Effector memory CD8-positive, alpha-beta T cell (primary cell): Measurements from ENCODE around the gene ARHGAP15.
A peak's percentile ranks its signal among the peaks of the same experiment; 100 is the strongest.

Experiments used
- ATAC-seq: fragments of 150-1000 bp; cut with Tn5 transposase; replicated peaks from 2 replicates; pipeline ENCODE4 v1.10.0; 2021; ENCODE audit warnings: mild to moderate bottlenecking, moderate library complexity
- DNase-seq, 3 experiments: peaks; one replicate each; pipeline ENCODE4 v3.0.0; 2021
- H3K27ac Mint-ChIP-seq, 2 donors: one replicate each; pipeline ENCODE4 v1.8.0; 2022; ENCODE audit warnings: mild to moderate bottlenecking in 2 of 2, mixed read lengths in 2 of 2, moderate library complexity in 2 of 2
- H3K27me3 Mint-ChIP-seq, 2 donors: one replicate each; pipeline ENCODE4 v1.8.0; 2022; ENCODE audit warnings: mixed read lengths in 2 of 2
- H3K36me3 Mint-ChIP-seq: one replicate; pipeline ENCODE4 v1.8.0; 2022; ENCODE audit warnings: mild to moderate bottlenecking, moderate library complexity, mixed read lengths; ENCODE audit not compliant: insufficient read depth
- H3K4me1 Mint-ChIP-seq, 2 donors: one replicate each; pipeline ENCODE4 v1.8.0; 2022; ENCODE audit warnings: low read depth in 2 of 2, mixed read lengths in 2 of 2
- H3K4me3 Mint-ChIP-seq, 2 donors: one replicate each; pipeline ENCODE4 v1.8.0; 2022; ENCODE audit warnings: mild to moderate bottlenecking in 2 of 2, mixed read lengths in 2 of 2, moderate library complexity in 2 of 2
- H3K9me3 Mint-ChIP-seq, 2 donors: one replicate each; pipeline ENCODE4 v1.8.0; 2022; ENCODE audit warnings: mixed read lengths in 2 of 2

Gene ARHGAP15

DNA sequence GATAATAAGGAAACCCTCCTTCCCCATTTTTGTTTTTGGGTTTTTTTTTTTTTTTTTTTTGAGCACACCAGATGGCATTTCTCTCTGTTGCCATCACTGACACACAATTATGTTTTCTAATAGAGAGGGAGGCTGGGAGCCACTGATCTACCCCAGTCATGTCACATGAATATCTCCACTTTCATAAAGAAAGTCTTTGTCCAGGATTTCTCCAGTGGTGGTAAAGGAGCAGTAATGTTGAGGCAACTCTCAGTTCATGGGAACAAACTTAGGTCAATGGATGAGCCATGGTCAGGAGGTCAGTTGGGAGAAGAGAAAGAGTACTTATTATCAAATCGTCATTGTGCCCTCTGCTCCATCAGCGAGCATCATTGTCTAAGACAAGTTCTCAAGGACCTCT is 603.7 kb downstream of the ARHGAP15 start:
- ATAC-seq: no peak
- DNase-seq: no peak
- H3K4me1 Mint-ChIP-seq: peaks cover 20 to 29% of the 10 kb centered on the region in 2 donors
- H3K36me3 Mint-ChIP-seq: peaks cover 24% of the 10 kb centered on the region
- no peak overlapping the region for H3K4me3 Mint-ChIP-seq
- peak overlapping the region in 1 of 2 donors; percentile 52 for H3K27ac Mint-ChIP-seq
- no peaks in the 10 kb centered on the region for H3K27me3 Mint-ChIP-seq
- H3K9me3 Mint-ChIP-seq: no peaks in the 10 kb centered on the region

DNA sequence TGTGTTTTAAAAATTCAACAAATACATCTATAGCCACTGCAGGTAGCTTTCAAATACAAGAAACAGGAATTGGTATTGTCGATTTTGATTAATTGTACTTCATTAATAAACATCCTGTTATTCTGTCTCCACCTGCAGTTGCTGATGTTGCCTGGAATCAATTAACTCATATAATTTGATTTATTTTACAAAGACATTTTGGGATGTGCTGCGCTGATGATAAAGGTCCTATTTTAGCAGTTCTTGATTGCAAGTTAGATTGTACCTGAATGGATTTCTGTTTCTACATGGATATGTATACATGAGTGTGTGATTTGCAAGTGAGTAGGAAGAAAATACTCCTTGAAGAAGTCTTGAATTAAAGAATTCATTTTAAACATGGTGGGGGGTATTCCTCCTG is 605.3 kb downstream of the ARHGAP15 start:
- H3K36me3 Mint-ChIP-seq: peaks cover 32% of the 10 kb centered on the region

DNA sequence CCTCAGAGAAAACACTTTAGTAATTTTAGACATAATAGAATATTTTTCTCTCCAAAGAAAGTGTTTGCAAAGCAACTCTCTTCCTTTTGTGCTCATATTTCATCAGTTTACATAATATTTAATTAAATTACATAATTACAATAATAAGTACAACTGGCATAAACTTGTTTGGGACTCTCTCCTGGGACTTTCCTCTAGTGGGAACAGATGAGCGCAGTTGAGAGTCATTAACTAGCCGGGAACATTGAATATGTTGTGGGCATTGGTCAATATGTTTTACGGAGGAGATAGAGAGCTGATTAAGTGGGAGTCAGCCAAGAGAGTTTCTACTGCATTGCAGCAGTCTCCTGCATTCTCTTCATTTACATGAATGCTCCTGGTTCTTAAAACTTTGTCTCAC is 607.7 kb downstream of the ARHGAP15 start:
- ATAC-seq (no peak), DNase-seq (no peak)
- Mint-ChIP-seq H3K9me3 (no peaks in the 10 kb centered on the region), H3K4me3 (no peak overlapping the region), H3K4me1 (peaks cover 1 to 6% of the 10 kb centered on the region in 2 donors), H3K36me3 (peaks cover 31% of the 10 kb centered on the region), H3K27me3 (no peaks in the 10 kb centered on the region), H3K27ac (no peak overlapping the region)

More for the DNA sequence above, 605.3 kb downstream of the ARHGAP15 start:
- H3K27me3 Mint-ChIP-seq: no peaks in the 10 kb centered on the region
- H3K4me1 Mint-ChIP-seq: peaks cover 11 to 15% of the 10 kb centered on the region in 2 donors
- no peak for DNase-seq
- H3K4me3 Mint-ChIP-seq: no peak overlapping the region
- H3K27ac Mint-ChIP-seq: peak overlapping the region; percentile 31 to 74
- no peaks in the 10 kb centered on the region for H3K9me3 Mint-ChIP-seq
- ATAC-seq: no peak

DNA sequence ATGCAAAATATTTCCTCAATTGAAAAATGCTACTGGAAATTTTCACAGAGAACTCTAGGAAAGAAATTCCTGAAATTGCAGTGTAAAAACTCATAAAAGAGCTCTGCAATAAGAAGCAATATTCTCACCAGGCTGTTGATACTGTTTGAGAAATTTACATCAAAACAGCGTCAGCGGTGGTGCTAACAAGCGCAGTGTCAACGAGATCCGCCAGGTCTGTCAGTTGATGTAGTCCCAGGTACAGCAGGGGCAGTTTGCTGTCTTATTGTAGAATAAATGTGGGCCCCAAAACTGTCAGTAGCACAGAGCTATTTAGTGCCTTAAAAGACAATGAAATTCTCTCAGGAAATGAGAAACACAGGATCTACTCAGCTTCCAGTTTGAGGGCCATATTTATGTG is 611.2 kb downstream of the ARHGAP15 start:
- no peak for DNase-seq
- Mint-ChIP-seq H3K9me3 (no peaks in the 10 kb centered on the region), H3K27me3 (no peaks in the 10 kb centered on the region), H3K4me3 (no peak overlapping the region), H3K27ac (peak overlapping the region in 1 of 2 donors; percentile 65), H3K36me3 (peaks cover 26% of the 10 kb centered on the region), H3K4me1 (peaks cover 11 to 17% of the 10 kb centered on the region in 2 donors)
- ATAC-seq: no peak

DNA sequence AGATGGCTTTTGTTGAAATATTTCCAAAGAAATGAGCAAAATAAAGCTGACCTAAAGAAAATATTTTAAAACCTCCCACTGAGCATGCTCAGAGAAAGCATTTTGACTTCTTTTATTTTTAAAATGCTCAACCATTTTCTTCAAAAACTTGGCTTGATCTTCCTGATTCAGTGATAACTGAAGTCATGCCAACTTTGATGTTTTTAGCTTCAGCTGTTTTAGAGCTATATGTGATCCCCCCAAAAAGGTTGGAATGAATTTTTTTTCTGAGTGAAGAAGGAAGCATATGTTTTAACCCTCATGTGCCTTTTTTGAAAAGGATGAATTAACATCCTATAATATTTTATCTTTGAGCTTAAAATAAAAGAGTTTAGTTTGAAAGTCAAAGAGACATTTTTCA is 612.0 kb downstream of the ARHGAP15 start:
- no peaks in the 10 kb centered on the region for H3K9me3 Mint-ChIP-seq
- H3K36me3 Mint-ChIP-seq: peaks cover 26% of the 10 kb centered on the region
- peak overlapping the region in 1 of 2 donors; percentile 65 for H3K27ac Mint-ChIP-seq
- no peak overlapping the region for H3K4me3 Mint-ChIP-seq
- ATAC-seq: no peak
- peaks cover 11 to 20% of the 10 kb centered on the region in 2 donors for H3K4me1 Mint-ChIP-seq
- no peak for DNase-seq
- no peaks in the 10 kb centered on the region for H3K27me3 Mint-ChIP-seq

DNA sequence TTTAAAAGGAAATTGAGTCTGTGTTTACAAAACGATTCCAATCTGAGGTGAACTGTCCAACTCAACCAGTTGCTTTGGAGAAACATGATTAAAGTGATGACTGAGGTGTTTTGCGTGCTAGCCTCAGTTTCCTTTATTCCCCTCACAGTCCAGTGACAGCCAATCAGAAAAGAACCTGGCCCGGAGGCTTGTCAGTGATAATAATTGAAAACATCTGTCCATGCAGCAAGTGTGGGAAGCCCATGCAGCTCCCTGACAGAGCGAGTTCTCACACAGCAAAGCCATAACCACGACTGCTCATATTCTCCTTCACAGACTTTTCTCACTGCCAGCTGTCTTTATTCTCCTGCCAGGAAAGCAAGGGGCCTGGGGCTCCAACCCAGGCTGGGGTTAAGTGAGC is 613.4 kb downstream of the ARHGAP15 start:
- H3K27ac Mint-ChIP-seq: no peak overlapping the region

DNA sequence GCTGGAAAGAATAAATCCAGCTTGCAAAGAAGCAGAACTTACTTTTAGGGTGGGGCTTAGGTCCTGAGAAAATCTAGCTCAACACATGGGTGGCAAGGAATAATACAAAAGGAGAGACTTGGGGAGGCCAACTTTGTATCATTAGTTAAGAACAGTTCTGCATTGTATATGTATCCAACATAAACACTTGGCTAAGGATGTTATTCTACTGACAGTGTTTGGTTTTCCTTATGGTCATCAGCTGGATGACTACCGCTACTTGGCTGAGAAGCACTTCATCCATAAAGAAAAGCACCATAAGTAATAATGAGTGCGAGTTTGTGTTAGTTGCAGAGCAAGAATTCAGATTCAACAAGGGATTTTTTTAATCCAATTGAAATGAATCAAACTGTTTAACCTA is 614.9 kb downstream of the ARHGAP15 start:
- no peak for DNase-seq

More for the DNA sequence above, 613.4 kb downstream of the ARHGAP15 start:
- peaks cover 33% of the 10 kb centered on the region for H3K36me3 Mint-ChIP-seq
- no peaks in the 10 kb centered on the region for H3K9me3 Mint-ChIP-seq
- no peak overlapping the region for H3K4me3 Mint-ChIP-seq
- no peak for ATAC-seq
- H3K4me1 Mint-ChIP-seq: peaks cover 11 to 21% of the 10 kb centered on the region in 2 donors
- DNase-seq: no peak
- H3K27me3 Mint-ChIP-seq: no peaks in the 10 kb centered on the region

DNA sequence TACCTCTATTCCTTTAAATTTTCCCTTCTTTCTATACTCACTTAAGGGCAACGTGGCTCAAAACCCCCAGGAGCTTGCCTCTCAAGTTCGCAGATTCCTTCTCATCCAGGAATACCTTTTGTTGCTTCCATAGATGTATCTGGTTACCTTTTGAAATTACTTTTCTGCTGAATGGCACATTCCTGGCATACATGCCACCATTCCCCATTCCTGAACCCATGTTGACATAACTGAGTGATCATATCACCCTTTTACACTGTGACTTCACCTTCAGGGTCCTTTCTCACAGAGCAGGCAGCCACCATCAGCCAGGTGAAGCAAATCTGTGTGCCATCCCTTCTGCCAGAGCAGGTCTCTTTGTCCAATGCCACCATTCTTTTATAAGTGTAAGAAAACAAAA is 615.8 kb downstream of the ARHGAP15 start:
- no peak for DNase-seq
- Mint-ChIP-seq H3K4me3 (no peak overlapping the region), H3K4me1 (peaks cover 10 to 15% of the 10 kb centered on the region in 2 donors), H3K9me3 (no peaks in the 10 kb centered on the region), H3K36me3 (peaks cover 18% of the 10 kb centered on the region), H3K27me3 (no peaks in the 10 kb centered on the region), H3K27ac (peak overlapping the region in 1 of 2 donors; percentile 41)
- ATAC-seq: no peak

More for the DNA sequence above, 614.9 kb downstream of the ARHGAP15 start:
- Mint-ChIP-seq H3K27me3 (no peaks in the 10 kb centered on the region), H3K36me3 (peaks cover 19% of the 10 kb centered on the region), H3K4me1 (peaks cover 10 to 21% of the 10 kb centered on the region in 2 donors), H3K9me3 (no peaks in the 10 kb centered on the region), H3K27ac (peak overlapping the region in 1 of 2 donors; percentile 45), H3K4me3 (no peak overlapping the region)
- ATAC-seq: no peak

DNA sequence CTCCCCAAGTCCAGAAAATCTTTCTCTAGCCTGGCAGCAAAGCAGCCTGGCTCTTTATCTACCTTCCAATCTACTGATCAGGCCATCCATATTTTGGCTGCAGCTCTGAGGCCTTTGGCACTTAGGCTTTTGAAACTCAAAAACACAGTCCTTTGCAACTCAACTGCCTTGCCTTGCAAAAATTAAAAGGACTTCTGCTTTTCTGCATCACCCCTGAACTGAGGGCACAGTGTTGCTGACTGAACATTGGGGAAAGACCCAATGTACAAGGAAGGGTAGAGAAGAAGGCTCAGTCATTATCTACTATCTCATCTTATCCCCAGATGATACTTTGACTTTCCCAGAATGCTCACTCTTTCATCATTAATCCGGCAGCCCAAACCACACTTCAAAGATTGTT is 625.5 kb downstream of the ARHGAP15 start:
- Mint-ChIP-seq H3K36me3 (peaks cover 13% of the 10 kb centered on the region), H3K27ac (peak overlapping the region; percentile 6 to 41)

DNA sequence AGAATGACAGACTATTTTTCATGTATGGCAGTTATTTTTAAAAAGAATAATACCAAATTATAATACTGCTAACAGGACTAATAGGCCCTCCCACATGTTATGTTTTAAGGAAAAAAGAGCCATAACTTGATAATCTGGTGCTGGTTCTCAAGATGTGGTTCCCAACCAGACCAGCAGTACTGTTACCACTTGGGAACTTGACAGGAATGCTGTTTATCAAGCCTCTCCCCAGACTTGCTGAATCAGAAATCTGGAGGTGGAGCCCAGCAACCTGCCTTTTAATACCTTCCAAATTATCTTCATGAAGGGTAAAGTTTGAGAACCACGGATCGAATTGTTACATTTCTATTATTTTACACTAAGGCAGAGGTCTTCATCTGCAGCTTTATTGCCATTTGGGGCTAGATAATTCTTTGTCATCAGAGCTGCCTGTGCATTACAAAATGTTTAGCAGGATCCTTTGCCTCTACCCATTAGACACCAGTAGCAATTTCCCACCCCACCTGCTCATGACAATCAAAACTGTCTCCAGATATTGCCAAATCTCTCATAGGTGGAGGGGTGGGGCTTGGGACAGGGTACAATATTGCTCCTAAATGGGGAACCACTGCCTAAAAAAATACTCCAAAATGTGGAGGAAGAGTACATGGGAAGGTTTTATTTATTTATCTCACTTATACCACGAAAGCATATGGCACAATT is 629.6 kb downstream of the ARHGAP15 start:
- Mint-ChIP-seq H3K9me3 (no peaks in the 10 kb centered on the region), H3K27me3 (no peaks in the 10 kb centered on the region), H3K27ac (peak overlapping the region in 1 of 2 donors; percentile 22), H3K36me3 (peaks cover 4% of the 10 kb centered on the region), H3K4me1 (peaks cover 3 to 8% of the 10 kb centered on the region in 2 donors), H3K4me3 (no peak overlapping the region)
- no peak for DNase-seq
- ATAC-seq: no peak

More for the DNA sequence above, 625.5 kb downstream of the ARHGAP15 start:
- DNase-seq (no peak), ATAC-seq (no peak)
- no peak overlapping the region for H3K4me3 Mint-ChIP-seq
- H3K9me3 Mint-ChIP-seq: no peaks in the 10 kb centered on the region
- no peaks in the 10 kb centered on the region for H3K27me3 Mint-ChIP-seq
- H3K4me1 Mint-ChIP-seq: peaks cover 12 to 17% of the 10 kb centered on the region in 2 donors

DNA sequence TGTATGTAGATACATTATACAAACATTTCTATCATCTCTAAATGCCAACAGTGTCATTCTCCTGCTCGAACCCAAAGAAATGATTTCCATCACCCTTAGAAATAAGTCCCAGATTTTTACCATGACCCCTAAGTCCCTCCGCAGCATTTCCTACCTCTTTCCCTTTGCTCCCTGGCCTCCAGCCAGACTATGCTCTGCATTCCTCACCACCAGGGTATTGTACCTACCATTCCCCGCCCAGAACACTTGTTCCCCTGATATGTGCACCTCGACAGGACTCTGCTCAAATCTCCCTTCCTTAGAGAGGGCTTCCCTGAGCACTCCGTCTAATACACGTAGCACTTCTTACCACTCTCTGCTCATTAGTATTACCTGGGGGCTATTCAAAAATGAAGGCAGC is 630.2 kb downstream of the ARHGAP15 start:
- DNase-seq (no peak), ATAC-seq (no peak)
- Mint-ChIP-seq H3K4me3 (no peak overlapping the region), H3K9me3 (no peaks in the 10 kb centered on the region), H3K27ac (peak overlapping the region in 1 of 2 donors; percentile 7), H3K36me3 (peaks cover 4% of the 10 kb centered on the region), H3K4me1 (peaks cover 4 to 5% of the 10 kb centered on the region in 2 donors), H3K27me3 (no peaks in the 10 kb centered on the region)

DNA sequence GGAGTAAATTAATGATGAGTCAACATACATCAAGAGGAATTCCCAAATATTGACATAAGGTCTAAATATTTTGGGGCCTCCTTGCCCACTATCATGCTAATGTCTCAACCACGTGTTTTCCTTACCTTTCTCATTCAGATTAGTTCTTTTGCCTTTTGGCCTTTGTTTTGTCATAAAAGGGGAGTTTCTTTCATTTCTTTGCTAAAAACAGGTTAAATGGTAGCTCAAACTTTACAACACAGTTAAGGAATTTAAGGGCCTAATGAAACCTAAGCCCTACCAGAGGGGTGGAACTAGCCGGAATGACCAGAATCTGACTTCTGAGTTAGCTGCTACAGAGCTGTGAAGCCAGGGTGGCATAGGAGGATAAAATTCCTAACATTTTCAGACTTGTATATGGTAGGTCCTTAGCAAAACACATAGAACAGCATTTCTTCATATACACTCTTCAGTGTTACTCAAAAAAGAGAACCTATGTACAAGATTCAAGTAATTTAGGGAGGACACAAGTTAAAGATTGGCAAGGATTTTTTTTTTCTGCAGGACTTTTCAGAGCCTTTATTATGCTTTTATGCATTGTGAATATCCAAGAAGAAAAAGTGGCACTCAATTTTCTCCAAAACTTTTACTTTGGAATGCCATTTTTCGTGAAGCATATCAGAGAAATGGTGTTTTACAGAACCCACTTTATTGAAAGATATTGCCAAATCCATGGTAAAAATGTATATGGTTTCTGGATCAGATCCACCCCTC is 633.1 kb downstream of the ARHGAP15 start:
- Mint-ChIP-seq H3K4me1 (peaks cover 4 to 7% of the 10 kb centered on the region in 2 donors), H3K36me3 (peaks cover 7% of the 10 kb centered on the region), H3K27me3 (no peaks in the 10 kb centered on the region), H3K4me3 (no peak overlapping the region), H3K27ac (peak overlapping the region; percentile 16 to 22), H3K9me3 (no peaks in the 10 kb centered on the region)
- no peak for ATAC-seq
- DNase-seq: no peak

DNA sequence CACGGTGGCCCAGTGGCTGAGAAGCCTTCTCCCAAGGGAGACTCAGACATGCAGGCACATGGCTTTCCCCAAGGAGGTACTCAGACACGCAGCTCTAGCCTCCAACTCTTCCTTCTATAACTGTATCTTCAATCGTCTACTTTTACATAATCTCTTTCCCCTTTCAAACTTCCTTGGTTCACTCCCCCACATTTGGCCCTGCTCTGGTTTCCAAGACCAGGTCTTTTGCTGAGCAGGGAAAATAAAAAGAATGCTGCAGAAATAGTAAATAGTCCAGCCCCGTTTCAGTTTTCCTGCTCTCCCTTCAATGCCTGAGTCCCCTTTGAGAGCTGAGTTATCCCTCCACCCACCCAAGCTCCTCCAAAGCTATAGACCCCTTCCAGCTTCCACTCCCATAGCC is 635.0 kb downstream of the ARHGAP15 start:
- Mint-ChIP-seq H3K4me3 (no peak overlapping the region), H3K9me3 (no peaks in the 10 kb centered on the region), H3K36me3 (peaks cover 19% of the 10 kb centered on the region), H3K27me3 (no peaks in the 10 kb centered on the region), H3K27ac (peak overlapping the region in 1 of 2 donors; percentile 63), H3K4me1 (peaks cover 4 to 7% of the 10 kb centered on the region in 2 donors)
- no peak for DNase-seq
- no peak for ATAC-seq

DNA sequence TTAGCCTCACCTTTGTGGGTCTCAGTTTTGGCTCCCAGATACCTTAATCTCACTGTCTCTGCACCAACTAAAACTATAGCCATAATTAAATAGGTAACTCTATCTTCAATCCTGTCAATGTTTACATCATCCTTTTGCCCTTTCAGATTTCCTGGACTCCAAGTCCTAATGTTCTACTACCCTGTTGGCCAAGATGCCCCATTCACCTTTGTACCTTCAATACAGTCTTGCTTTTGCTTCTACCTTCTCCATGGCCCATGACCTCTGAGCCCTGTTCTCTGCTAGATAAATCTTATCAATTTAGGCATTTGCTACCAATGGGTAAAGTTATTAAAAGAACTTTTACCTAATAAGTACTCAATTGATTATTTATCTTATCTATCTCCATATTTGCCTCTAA is 635.5 kb downstream of the ARHGAP15 start:
- Mint-ChIP-seq H3K9me3 (no peaks in the 10 kb centered on the region), H3K36me3 (peaks cover 21% of the 10 kb centered on the region), H3K4me1 (peaks cover 2 to 4% of the 10 kb centered on the region in 2 donors), H3K27ac (peak overlapping the region in 1 of 2 donors; percentile 63), H3K4me3 (no peak overlapping the region), H3K27me3 (no peaks in the 10 kb centered on the region)
- no peak for DNase-seq
- ATAC-seq: no peak
